Activated CD8-positive, alpha-beta memory T cell treated with anti-CD3 and anti-CD28 coated beads, Interleukin-2, amount 50 U/mL, for 1 hour (primary cell): ENCODE measurements around the gene MYDGF.

Experiments
- DNase-seq: peaks from one replicate; pipeline ENCODE4 v3.0.0-alpha.2; 2020; ENCODE audit errors: extremely low read depth

MYDGF gene

DNA sequence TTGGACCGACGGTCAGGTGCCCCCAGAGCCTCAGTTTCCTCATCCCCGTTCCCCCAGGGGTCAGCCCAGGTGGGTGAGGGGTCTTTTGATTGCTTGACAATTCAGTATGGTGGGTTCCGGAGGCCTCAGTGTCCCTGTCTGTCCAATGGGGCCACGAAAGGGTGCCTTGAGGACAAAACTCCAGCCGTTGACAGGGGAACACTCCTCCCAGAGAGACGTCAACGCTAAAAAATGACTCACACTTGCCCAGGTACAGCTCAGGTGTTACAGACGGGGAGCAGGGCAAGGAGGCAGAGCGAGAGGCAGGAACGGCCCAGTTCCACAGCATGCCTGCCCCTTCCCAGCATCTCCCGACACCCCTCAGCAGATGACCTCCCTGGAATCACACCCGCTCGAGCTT lies 29.0 kb downstream of the MYDGF start:
- no peak for DNase-seq

DNA sequence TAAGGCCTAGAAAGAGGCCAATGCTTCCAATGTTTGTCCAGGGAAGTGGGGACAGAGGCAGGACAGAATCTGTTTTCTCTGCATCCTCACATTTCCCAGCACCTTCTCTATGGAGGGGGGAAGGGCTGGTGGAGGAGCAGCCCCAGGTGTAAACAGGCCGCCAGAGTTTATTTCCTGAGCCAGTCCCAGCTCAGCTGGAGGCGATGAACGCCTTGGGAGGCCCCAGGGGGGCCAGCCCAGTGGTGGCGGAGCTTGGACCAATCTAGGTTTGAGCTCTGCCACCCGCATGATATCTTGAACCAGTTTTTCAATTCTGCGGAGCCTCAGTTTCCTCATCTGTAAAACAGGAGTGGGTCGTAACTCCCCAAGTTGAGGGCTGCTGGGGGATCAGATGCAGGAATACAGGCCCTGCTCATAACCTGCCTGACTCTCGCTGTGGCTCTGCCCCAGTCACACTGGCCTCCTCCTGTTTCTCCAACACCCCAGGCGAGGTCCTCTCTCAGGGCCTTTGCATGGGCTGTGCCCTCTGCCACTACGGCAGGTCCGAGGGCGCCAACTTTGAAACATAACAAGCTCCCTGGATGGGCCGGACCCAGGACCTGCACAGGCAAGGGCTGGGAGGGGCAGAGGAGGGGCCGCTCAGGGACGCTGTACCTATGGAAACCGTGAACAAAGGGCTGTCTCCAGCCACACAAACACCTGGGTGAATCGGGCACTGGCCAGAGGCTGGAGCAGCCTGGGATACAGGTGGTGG lies 29.7 kb downstream of the MYDGF start:
- DNase-seq, result no peak

DNA sequence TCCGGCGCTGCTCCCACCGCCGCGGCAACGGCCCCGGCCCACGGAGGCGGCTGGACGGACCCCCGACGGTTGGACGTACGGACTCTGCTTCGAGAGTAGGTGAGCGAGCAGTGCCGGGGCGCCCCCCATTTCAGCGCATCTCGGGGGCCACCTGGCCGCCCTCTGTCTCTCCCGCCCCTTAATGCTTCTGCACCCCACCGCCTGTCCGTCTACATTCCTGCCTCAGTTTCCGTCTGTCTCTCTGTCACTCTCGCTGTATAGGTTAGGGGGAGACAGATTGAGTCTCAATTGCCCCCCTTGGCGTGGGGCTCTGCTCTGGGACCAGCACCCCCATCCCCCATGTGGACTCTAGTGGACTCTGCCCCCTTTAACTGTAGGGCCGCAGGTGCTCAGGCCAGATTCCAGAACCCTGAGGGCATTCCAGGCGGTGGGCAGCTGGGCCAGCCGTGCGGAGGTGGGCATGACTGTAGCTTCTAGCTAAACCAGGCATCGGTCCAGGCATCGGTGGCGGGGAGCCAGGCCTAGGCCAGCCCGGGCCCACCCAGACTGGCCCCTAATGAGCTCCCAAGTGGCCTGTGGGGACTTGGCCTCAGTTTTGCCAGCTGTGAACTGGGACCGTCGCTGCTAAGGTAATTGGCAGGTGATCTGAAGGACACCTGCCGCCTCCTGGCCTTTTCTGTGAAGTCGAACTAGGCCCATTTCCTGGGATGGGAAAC lies 30.5 kb downstream of the MYDGF start:
- DNase-seq, result no peak

DNA sequence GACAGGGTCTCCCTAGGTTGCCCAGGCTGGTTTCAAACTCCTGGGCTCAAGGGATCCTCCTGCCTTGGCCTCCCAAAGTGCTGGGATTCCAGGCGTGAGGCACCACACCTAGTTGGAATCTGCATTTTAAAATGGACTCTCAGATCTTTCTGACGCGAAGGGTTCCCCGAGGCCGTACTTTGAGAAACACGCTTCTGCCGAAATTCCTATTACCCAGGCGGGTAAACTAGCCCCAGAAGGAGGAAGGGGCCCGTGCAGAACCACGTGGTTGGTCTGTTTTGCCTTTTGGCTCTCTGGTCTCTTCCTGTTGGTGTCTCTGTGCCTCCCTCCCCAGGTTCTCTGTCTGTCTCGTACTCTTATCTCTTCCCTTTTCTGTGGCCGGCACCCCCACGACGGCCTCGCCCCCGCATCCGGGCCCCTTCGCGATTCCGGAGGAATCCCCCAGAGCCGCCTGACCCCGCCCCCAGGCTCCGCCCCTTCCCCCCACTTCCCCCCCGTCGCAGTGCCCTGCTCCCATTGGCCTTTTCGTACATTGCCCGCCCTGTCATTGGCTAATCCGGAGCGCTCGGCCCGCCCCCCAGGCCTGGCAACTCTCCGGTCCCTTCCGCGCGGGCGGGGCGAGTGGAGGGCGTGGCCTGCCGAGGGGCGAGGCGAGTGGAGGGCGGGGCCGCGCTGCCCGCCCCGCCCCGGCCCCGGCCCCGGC lies 31.2 kb downstream of the MYDGF start, which contains the start of gene TNFAIP8L1:
Gene TNFAIP8L1, plus strand, starts transcription at position 689 of the 703 bp plus-strand sequence. CDS start 12,354 bp downstream, outside the sequence.
- peak; percentile 98 for DNase-seq

DNA sequence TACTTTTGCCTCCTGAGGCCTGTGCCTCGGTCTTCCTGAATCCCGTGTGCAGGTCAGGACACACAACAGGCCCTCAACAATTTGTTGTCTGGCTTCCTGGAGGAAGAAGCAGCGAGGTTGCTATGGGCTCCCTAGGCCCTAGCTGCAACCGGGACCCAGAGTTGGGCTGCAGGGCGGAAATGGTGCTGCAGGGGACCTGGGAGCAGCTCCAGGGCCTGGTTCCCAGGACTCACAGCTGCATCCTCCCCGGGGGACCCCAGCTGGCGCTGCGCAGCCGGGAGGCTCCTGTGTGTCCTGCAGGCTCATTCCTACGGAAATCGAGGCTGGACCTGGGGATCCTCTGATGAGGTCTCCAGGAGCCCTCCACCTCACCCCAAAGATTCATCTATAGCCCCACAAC lies 31.8 kb downstream of the MYDGF start:
- no peak for DNase-seq

DNA sequence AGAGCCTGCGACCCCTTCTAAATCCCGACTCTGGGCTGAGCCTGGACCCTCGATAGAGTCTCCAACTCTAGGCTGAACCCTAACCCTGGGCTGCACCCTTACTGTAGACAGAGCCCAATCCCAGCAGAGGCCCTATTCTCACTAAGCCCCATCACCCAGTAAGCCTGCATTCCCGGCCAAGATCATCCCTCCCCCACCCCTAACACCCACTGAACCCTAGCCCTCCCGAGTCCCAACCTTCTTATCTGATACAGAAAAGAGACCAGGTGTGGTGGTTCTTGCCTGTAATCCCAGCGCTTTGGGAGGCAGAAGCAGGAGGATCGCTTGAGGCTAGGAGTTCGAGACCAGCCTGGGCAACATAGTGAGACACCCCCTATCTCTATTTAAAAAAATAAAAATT lies 33.4 kb downstream of the MYDGF start:
- no peak for DNase-seq

DNA sequence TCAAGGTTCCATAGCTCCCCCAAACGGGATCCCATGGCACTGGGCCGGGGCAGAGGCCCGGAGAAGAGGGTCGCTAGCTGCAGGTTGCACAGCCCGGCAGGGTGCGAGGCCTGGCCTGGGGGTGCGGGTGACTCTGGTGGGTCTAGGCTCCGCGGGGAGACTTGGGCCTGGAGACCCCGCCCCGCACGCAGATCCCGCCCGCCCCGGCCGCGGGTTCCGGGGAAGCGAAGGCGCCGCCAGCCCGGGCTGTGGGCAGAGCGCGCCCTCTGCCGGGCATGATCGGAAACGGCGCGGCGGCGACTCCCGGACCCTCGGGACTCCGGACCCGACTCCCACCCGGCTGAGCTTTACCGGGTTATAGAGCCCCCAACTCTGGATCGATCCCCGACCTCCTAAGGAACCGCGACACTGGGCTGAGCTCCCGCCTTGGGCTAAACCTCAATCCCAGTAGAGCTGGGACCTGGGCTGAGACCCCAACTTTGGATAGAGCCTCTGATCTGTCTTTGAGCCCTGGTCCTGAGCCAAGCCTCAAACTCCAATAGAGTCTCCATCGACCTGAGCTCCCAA lies 33.9 kb downstream of the MYDGF start:
- no peak for DNase-seq

DNA sequence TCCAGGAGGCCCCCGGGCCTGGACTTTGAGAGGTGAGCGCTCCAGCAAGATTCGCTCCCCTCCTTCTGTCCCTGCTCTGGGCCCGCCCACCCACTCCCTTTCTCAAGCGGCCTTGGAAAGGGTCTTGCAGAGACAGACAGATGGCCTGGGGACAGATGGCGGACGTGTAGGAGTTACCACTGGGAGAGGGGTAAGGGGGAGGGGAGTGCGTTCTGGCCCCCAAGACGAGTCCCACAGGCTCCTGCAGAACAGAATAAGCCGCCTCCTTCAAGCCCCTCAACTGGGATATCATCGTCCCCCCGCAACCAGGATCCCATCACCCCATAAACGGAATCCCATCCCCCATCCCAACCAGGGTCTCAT lies 34.4 kb downstream of the MYDGF start:
- DNase-seq, result no peak

DNA sequence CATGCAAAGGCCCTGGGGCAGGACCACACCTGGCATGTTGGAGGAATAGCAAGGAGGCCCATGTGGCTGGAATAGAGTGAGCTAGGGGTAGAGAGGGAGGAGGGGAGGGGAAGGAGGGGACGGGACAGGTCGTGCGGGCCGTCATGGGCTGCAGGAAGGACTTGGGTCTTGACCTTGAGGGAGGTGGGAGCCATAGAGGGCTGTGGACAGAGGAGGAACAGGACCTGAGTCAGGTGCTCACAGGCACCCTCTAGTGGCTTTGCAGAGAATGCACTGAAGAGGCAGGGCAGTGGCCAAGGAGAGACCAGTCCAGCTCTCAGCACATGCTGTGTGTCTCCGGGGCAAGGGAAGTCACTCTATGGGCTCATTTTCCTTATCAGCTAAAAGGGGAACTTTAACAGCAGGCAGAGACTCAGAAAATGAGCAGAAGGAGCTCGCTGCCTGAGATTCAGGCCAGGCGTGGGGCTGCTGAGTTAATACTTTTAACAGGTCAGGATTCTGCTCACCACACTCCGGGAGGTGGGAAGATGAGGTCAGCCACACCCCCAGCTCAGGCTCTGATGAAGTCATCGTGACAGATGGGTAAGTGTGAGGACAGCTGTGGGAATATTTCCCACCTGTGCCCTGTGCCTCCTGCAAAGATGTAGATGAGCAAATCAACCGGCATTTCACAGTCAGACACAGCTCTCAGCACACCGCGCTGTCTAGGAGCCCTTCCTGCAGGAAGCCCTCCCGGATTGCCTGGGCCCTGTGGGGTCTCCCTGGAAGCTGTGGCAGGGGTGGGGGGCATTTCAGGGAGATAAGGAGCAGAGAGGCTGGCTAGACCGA lies 36.8 kb downstream of the MYDGF start:
- no peak for DNase-seq

DNA sequence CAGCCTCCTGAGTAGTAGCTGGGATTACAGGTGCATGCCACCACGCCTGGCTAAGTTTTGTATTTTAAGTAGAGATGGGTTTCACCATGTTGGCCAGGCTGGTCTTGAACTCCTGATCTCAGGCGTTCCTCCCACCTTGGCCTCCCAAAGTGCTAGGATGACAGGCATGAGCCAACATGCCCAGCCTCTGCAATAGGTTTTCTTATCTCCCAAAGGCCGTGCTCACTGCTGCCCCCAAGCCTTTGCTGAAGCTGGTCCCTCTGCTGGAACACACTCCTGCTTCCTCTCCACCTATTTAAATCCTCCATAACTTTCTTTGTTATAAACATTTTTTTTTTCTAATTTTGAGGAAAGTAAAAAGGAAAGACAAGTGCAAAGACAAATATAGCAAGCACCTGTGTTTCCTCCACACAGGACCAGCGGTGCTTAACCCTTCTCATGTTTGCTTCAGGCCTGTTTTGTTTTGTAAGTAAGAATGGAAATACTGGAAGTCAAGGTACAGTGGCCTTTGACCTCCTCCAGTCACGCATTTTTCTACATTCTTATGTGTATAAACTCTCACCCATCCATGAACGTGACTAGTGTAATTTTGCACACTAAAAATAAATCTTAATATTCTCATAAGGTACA lies 45.3 kb downstream of the MYDGF start:
- DNase-seq, result no peak

DNA sequence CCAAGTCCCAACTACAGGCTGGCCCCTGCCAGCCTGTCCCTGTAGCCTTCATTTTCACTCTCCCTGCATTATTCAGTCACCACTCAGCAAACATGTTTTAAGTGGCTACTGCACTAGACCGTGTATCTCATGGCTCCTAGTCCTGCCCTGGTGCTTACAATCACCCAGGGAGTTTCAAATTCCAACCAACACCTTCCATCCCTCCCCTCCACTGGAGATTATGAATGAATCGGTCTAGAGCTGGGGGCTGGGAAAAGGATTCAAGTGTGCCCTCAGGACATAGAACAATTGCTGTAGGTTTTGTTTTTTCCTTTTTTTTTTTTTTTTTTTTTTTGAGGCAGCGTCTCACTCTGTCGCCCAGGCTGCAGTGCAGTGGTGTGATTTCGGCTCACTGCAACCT lies 45.8 kb downstream of the MYDGF start:
- no peak for DNase-seq

DNA sequence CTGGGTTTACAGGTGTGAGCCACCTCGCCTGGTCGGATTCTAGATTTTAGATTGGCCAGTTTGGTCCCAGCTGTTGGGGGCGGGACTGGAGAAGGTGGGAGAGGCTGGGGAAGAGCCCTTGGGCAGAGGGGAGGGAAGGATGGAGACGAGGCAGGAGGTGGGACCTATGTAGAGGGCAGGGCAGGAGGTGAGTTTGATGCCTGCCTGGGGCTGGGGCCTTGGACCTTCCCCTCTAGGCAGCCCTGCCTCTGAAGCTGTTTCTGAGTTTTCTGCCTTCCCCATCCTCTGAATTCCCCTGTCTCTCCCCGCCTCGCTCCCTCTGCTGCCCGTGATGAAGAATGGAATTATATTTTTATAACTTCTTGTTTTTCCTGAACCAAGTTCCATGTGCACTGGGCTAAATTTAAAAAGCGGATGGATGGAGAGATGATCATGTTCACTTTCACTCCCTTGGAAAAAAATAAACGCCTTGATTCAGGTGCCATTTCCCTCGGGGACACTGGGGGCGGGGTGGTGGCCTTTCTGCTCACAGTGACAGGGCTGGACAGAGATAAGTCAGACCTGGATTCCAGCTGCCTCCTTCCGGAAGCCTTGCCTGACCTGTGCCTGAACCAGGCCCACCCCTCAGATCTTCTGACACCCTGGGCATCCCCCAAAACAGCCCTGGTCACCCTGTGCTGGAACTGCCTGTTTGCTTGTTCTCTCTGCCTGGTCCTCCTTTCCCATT lies 47.3 kb downstream of the MYDGF start:
- no peak for DNase-seq

DNA sequence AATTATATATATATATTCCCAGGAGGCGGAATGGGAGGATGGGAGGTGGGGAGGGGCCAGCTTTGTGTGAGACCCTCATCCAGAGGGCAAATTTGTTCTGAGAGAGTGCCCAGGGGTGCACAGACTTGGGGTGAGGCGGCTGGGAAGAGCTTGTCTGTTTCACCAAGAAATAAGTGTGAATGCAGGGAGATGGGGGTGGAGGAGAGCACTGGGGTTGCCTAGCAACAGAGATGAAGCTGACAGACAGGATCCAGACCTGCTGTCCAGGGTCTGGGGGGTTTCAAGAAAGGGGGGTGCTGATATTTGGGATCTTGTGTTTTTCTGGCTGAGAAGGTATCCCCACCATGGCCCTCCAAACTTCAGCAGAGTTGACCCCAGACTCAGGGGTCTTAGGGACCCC lies 49.5 kb downstream of the MYDGF start:
- no peak for DNase-seq

DNA sequence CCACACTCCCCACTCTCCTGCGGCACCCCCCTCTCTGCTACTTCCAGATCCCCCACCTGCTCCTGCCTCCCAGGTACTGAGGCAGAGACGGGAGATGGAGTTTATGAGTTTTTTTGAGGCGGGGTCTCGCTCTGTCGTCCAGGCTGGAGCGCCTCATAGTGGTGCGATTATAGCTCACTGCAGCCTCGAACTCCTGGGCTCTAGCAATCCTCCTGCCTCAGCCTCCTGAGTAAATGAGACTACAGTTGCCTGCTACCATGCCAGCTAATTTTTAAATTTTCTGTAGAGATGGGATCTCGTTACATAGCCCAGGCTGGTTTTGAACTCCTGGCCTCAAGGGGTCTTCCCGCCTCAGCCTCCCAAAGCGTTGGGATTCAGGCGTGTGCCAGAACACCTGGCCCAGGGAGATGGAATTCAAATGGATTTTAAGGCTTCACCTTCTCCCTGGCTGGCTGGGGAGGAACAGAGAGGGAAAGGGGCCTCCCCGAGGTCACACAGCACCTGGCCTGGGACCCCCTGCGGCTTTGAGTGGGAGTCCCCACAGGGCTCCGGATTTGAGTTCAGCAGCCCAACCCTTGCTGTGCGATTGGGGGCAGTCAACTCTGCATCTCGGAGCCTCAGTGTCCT lies 50.4 kb downstream of the MYDGF start:
- DNase-seq, result no peak

DNA sequence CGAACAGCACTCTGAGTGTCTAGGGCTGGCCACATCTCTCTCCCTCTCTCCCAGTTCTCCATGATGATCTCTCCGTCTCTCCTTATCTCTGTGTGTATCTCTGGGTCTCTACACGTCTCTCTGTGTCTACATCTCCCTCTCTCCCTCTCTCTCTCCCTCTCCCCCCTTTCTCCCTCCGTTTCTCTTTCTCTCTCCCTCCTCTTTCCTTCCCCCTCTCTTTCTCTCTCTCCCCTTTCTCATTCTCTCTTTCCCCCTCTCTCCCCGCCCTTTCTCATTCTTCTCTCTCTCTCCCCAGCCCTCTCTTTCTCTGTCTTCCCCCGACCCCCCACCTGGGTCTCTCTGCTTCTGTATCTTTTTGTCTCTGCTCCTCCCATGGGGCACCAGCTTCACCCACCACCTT lies 52.1 kb downstream of the MYDGF start:
- DNase-seq, result no peak

DNA sequence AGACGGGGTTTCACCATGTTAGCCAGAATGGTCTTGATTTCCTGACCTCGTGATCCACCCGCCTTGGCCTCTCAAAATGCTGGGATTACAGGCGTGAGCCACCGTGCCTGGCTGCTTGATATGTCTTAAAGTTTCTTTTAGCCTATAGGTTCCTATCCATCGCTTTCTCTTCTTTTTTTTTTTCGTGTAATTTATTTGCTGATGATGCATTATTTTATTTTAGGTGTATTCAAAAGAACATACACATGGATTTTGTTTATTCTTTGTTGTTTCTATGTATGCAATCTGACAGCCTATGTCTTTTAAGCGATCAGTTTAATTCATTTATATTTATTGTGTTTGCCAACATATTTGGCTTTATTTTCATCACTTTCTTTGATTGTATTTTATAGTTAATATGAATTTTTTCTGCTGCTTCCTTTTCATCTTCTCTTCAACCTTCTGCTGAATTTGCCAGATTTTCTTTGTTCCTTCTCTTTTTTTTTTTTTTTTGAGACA lies 56.8 kb downstream of the MYDGF start:
- no peak for DNase-seq

DNA sequence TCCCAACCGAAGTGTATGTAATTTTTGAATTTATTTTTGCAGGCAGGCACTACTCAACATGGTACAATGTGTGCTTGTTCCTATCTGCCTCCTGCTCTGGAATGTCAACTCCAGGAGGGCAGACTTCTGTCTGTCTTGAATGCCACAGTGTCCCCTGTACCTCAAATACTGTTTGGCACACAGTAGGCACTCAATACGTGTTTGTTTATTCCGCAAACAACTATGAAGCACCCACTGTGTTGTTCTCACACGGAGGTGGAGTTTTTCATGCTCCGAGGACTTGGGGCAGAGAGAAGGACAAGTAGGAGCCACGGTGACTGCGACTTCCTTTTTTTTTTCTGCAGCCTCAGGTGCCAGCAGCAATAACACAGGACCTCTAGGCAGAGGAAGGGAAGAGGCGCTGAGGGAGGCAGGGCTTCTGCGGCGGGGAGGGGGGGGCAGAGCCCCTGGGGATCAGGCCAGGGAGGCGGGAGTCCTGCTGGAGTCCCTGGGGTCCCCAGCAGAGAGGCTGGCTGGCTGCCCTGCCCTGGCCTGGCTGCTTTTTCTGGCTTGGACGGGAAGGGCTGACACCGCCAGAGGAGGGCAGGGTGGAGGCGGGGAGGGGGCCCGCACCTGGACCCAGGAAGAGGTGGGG lies 60.1 kb downstream of the MYDGF start:
- no peak for DNase-seq
